GM21825 (cell line): ENCODE data around the gene GET3.
A peak's percentile ranks its signal among the peaks of the same experiment; 100 is the strongest.
"Not testable (repeated sequence)": the region's sequence is repeated elsewhere in the genome, so short reads cannot be mapped to it uniquely, and the experiment has no call there.

Experiments
- ATAC-seq: cut with Tn5 transposase; IDR thresholded peaks from one replicate; pipeline ENCODE4 v1.9.1; 2021; ENCODE audit warnings: mild to moderate bottlenecking, moderate library complexity; ENCODE audit not compliant: unreplicated experiment

The GET3 gene

DNA sequence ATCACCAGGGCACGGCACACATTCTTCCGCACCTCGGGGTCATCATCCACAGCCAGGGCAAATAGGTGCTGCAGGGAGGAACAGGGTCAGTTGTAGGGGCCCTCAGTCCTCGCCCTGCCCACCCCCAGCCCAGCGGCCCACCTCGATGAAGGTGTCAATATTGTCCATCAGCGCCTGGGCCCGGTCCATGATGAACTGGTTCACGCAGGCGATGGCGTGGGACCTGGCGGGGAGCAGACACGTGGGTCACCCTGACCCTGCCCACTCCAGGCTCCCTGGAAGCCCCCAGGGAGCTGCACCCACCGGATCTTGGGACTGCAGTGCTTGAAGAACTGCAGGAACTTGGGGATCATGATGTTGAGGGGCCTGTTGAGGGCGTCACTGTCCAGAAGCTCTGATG is 22.2 kb upstream of the GET3 start:
- no peak for ATAC-seq

DNA sequence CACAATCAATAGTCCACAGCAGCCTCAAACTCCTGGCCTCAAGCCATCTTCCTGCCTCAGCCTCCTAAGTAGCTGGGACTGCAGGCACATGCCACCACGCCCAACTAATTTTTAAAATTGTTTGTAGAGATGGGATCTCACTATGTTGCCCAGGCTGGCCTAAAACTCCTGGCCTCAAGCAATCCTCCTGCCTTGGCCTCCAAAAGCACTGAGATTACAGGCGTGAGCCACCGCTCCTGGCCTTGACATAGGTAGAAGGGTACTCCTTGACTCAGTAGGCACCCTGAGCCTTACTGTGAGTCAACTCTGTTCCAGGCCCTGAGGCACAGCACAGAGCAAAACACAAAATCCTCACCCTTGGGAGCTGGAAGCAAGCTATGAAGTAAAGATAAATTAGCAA is 21.4 kb upstream of the GET3 start:
- ATAC-seq, result no peak

DNA sequence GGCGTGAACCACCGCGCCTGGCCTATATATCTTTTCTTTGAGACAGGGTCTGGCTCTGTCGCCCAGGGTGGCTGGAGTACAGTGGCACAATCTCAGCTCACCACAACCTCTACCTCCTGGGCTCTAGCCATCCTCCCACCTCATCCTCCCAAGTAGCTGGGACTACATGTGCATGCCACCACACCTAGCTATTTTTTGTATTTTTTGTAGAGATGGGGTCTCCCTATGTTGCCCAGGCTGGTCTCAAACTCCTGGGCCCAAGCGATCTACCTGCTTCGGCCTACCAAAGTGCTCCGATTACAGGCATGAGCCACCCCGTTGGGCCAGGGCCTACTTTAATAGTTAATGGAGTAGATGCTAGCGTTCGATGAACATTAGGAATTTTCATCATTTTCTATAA is 17.0 kb upstream of the GET3 start:
- no peak for ATAC-seq

DNA sequence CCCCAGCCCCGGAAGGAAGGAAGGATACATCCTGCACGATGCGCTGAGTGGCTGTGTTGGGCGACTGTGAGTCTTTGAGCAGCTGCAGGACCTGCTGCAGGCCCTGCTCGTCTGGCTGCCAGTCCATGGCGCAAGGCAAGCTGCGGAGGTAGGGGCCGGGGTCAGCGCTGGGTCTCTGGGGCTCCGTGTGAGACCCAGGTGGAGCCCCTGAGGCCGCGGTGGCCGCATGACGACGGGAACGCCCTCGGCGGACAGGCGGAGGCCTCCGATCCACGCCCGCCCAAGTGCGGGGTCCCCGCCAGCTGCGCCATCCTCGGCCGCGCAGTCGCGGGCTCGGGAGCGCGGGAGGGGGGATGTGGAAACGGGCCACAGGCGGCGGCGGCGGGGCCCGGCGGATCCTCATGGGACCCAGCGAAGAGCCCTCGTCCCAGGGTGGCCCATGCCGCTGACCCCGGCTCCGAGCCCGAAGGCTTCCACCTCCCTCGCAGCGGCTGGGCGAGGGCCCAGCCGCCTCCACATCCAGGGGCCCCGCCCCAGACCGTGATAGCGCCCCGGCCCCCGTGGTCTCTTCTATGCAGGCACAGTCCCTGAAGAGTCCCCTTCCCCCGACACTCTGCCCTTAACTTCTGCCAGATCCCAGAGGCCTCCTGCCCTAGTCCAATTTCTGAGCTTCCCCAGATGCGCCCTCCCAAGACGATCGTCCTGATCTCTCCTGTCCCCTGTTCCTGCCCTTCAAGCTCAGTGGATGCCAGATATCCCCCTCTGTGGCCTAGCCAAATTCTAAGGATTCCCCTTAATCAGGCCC is 16.2 kb upstream of the GET3 start:
- no peak for ATAC-seq

DNA sequence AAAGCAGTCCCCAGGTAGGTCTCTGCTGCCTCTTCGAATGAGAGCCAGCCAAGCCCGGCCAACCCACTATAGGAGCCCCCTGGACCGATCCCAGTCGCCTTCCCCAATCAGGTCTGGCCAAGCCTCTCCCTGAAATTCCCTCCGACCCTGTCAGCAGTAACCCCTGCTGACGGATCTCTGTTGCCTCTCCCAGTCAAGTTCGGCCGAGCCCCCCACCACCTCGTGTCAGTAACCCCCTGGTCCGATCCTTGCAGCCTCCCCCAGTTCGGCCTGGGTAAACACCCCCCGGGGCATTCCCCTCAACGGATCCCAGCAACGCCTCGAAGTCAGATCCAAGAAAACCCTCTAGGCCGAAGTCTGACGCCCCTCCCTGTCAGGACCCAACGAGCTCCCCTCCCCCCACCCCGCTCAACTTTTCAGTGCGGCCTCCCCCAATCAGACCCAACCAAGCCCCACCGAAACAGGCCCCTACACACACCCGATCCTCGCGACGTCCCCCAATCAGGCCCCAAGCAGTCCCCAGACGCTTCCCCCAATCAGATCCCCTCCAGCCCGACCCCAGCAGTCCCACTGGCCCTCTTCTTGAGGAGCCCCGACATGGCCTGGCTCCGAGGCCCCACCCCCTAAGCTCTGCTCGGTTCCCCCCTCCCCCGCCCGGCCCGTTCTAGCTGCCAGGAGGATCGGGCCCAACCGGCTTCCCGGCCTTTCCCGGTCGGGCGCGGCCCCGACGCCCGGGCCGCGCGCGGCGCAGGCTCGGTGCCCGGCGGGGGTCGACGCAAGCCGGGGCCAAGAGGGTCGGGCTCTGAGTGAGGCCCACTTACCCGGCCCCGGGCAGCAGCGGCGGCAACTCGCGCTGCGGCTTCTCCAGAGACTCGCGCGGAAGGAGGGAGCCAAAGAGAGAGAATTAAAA is 15.4 kb upstream of the GET3 start:
- ATAC-seq, result no peak

DNA sequence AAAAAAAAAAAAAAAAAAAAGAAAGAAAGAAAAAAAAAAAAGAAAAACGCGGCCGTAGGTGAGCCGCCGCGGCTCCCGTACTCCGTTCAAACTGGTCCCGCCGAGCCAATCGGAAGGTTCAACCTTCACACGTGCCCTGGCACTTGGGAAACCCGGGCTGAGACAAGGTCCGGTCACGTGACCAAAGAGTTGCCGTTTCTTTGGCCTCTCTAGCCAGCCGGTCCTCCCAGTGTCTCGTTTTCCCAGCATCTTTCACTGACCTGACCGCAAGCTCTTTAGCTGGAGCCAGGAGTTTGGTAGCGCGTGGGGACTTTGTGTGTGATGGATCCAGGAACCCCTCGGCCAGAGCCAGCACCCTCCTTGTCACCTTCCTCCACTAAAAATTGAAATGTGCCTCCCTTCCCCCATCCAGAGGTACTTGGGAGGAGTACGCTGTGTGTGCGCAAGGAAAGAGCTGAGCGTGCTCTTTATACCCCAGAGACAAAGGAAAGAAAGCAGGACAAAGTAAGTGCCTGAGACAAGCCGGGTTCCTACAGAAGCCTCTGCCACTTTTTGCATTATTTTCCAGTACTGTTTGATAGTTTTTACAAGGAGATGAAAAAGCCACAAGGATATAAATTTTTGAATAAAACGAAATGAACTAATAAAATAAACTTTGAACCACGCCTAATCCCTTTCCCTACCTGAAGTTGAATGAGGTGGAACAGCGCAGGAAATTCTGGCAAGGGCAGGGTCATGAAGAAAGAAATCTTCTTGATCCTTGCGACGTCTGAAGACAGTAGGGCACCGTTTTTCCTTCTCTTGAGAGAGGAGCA is 14.5 kb upstream of the GET3 start:
- peak; percentile 56 for ATAC-seq

DNA sequence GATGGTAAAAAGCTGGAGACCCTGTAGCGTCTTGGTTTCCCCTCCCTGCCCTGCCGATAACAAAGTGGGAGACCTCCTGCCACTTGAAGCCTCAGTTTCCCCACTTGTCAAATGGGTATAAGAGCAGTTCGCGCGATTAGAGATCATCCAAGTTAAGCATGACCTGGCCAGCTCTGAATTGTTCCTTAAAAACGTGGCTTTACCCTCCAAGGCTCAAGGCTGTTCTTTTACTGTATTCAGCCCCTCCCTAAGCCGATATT is 14.0 kb upstream of the GET3 start:
- ATAC-seq, result no peak

DNA sequence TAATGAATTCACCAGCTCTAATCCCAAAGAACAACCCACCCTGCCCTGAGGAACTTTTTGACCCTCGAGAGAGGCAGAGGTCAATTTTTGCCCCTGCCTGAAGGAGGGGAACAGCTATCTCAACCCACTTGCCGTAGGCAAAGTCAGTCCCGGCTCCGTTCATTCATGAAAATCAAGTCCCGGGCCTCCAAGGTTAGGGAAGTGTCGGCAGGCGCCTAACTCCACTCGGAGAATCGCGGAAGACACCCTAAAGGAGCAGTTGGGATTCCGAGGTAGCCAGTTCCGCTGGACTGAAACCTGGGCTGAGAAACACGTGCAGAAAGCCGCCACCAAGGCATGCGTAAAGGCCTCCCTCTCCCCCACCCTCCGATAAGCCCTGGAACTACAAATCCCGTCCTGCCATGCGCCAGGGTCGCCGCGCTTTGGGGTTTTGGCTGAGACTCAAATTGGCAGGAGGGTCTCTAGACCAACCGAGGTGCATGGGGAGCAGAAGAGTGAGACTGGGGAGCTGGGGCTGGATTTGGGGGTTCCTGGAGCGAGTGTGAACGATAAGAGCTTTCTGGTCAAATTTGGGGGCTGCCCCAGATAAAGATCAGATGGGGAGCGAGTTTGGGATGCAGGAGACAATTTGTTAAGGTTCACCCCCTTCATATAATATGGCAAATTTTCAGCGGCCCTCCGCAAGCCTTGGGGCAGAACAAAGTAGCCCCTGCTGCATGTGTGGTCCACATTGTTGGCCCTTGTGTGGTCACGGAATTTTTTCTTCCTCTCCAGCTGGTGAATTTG is 13.5 kb upstream of the GET3 start, which contains the start of gene TNPO2:
TNPO2 (minus strand) TSS at position 292 of the 786 bp plus-strand sequence. CDS start 2,955 bp downstream, outside the sequence.
- no peak for ATAC-seq

DNA sequence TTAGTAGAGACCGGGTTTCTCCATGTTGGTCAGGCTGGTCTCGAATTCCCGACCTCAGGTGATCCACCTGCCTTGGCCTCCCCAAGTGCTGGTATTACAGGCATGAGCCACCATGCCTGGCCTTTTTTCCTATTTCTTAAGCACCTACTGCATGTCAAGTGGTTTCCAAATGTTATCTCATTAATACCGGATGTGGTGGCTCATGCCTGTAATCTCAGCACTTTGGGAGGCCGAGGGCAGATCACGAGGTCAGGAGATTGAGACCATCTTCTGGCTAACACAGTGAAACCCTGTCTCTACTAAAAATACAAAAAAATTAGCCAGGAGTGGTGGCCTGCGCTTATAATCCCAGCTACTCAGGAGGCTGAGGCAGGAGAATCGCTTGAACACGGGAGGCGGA is 11.7 kb upstream of the GET3 start:
- not testable (repeated sequence) for ATAC-seq

DNA sequence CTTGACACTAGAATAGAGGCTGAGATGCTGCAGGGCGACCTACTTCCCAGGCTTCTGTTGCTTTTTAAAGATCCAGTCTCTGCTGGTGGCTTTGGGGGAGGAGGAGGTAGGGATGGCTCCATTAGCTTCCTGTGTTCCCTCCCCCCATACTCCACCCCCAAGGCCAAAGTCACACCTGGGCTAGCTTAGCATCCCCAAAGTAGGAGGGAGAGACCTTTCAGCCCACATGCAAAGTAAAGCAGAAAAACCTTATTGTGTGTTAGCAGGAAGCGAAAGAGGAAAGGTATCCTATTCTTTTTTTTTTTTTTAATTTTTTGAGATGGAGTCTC is 10.3 kb upstream of the GET3 start:
- ATAC-seq, result no peak

DNA sequence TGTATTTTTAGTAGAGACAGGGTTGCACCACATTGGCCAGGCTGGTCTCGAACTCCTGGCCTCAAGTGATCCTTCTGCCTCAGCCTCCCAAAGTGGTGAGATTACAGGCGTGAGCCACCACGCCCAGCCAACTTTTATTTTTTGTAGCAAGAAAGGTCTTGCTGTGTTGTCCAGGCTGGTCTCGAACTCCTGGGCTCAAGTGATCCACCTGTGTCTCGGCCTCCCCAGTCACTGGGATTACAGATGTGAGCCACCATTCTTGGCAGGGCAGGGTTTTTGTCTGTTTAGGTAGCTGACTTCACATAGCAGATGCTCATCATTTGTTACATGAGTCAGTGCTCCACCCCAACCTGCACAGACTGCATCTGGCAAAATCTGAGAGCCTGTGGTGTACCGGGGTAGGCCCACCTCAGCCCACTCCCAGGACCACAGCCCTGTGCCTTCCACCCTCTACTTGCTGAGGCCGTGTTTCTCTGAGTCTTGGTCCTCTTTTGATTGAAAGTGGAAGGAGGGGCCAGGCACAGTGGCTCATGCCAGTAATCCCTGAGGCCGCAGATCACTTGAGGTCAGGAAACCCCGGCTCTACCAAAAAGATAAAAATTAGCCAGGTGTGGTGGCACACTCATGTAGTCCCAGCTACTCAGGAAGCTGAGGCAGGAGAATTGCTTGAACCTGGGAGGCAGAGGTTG is 9.4 kb upstream of the GET3 start:
- ATAC-seq, result no peak

DNA sequence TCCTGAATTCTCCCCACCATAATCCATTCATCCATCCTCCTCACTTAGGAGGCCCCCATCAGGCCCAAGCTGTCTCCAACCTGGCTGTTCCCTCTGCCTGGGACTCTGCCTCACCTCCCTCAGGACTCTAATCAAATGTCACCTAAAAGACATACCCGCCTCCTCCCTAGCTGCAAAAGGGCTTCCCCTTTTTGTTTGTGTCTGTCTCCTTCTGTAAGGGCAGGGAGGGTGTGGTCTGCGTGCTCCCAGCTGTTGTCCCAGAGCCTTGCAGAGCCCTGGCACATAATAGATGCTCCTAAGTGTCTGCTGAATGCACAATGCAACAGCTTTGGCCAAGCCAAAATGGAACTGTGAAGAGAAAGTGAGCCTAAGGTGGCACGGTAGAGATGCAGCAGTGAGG is 7.2 kb upstream of the GET3 start:
- ATAC-seq, result no peak

DNA sequence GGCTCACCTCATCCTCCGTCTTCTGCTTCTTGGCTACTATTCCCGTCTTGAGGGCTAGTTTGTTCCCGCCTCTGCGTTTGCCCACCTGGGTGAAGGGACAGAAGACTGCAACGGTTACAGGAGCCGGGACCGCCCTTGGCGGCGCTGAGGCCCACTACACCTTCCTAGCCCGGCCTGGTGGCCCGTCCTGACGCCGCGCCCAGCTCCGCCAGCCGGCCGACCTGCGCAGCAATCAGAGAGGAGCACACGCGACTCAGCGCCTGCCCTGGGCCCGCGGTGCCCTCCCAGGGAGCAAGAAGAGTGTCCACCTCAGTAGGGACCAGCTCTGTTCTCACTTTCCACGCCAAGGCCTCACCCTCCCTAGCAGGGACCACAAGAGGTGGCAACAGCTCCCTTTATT is 6.0 kb upstream of the GET3 start:
- no peak for ATAC-seq

DNA sequence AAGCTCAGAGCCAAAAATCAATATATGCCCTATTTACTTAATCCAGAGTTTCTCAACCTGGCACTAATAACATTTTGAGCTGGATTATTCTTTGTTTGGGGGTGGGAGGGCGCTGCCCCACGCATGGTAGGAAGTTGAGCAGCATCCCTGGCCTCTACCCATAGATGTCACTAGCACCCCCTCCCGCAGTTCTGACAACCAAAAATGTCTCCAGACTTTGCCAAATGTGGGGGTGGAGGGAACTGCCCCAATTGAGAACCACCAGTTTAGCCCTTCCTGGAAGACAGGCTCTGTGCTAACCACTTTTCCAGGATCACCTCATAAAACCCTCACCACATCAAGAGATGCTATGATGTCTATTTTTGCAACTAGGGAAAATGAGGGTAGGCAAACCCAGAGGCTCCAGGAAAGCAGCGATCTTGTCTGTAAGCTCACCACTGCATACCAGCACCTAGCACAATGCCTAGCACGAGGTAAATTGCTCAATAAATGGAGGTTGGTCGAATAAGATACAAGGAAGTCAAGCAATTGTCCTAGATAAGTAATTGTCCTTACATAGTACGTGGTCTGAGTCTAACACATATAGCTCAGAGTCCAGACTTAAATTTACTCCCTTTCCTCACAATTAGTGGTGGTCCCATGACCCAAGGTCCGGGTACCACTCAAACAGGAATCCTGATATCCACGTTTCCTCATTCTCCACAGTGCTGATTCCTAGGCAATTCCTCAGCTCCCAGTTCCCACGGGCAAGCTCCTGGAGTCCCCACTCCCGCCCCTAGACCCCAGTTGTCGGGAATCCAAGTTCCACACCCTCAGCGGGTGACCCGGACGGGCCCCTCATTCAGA is 3.7 kb upstream of the GET3 start:
- ATAC-seq, result no peak

DNA sequence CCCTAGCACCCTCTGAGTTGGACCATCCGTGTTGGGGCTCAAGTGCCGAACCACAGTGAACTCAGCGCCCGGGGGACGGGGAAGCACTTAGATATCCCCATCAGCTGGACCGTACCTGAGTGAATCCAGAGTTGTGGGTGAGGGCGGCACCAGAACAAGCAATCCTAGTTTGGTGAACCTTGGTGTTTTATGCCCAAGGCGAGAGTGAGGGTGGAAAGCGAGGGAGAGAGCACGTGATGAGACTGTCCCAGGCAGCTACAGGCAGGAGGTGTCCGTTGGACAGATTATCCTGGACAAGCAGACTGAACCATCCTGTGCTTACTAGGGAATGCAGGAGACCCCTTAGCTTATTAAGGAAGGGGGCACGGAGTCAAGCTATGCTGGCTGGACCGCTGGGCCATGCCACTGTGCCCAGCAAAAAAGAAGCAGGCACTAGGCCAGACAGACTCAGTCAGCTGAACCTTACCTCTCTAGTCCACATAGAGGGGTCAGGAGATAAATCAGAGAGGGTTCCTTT is 596 bp downstream of the GET3 start:
- no peak for ATAC-seq

DNA sequence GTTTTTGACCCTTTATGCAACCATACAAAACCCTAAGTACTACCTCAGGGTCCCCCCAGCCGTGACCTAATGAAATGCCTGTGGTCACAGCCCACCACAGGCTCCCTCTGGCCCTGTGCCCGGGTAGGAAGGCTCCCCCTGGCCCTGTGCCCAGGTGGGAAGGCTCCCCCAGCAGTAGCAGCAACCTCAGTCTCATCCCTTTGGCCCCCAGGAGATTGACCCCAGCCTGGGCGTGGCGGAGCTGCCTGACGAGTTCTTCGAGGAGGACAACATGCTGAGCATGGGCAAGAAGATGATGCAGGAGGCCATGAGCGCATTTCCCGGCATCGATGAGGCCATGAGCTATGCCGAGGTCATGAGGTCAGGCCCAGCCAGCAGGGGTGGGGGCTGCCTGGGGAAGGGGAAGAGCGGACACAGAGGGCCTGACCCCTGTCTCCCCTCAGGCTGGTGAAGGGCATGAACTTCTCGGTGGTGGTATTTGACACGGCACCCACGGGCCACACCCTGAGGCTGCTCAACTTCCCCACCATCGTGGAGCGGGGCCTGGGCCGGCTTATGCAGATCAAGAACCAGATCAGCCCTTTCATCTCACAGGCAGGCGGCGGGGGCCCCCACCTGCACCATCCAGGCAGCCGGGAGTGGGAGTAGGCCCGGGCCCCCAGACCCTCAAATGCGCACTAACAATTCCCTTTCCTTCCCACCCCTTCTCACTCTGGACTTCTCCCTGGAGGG is 8.0 kb downstream of the GET3 start:
- ATAC-seq, result no peak

DNA sequence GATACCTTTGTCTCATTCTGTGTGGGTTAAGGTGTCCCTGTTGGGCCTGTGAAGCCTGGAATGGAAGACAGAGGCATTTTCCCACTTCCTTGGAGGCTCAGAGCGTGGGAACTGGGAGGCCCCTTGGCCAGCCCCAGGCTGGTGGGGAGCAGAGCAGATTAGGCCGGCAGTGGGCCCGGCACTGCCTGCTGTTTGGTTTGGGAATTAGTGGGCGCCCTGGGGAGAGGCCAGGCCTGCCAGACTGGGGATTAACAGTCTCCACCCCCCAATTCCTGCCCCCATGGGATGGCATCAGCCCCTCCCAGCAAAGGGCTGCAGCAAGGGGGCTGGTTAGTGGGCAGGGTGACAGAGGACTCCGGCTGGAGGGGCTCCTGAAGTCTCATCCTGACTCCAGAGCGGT is 11.2 kb downstream of the GET3 start:
- ATAC-seq, result no peak

DNA sequence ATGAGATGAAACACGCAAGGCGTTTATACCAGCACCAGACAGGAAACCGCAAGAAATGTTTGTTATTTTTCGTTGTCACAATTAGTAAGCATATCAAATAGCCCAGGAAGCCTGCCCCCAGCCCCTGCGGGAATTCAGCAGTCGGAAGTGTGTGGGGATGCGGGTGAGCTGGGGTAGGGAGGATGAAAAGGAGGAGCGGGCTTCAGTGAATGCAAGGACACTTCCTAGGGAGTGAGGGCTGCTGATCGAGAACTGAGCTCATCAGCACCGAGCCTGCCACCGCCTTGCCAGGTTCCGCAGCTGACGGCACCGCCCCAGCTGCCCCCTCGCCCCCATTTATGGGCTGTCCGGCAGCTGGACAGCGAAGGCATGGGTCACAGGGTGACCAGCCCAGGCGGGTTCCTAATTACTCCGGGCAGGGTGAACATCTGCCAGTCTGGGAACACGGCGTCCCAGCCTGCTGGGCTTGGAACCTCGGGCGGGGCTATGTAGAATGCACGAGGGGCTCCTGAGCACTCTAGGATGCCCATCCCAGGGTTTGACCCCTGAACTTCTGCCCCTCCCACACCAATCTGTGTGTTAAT is 12.7 kb downstream of the GET3 start:
- ATAC-seq, result no peak
